ENCODE results near the gene ZMYM1.

ZMYM1 gene

DNA sequence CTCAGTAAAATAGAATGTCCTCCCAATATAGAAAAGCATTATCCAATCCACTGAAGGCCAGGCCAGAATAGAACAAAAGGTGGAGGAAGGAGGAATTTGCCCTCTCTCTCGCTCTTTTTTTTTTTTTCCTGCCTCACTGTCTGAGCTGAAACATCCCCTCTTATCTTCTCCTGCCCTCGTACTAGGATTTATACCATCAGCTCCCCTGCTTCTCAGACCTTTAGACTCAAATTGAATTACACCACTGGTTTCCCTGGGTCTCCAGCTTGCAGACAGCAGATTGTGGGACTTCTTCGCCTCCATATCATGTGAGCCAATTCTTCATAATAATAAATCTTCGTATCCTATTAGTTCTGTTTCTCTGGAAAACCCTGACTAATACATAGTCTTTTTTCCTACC is 42.6 kb upstream of the ZMYM1 start:
- TF ChIP-seq, protein P1, sequence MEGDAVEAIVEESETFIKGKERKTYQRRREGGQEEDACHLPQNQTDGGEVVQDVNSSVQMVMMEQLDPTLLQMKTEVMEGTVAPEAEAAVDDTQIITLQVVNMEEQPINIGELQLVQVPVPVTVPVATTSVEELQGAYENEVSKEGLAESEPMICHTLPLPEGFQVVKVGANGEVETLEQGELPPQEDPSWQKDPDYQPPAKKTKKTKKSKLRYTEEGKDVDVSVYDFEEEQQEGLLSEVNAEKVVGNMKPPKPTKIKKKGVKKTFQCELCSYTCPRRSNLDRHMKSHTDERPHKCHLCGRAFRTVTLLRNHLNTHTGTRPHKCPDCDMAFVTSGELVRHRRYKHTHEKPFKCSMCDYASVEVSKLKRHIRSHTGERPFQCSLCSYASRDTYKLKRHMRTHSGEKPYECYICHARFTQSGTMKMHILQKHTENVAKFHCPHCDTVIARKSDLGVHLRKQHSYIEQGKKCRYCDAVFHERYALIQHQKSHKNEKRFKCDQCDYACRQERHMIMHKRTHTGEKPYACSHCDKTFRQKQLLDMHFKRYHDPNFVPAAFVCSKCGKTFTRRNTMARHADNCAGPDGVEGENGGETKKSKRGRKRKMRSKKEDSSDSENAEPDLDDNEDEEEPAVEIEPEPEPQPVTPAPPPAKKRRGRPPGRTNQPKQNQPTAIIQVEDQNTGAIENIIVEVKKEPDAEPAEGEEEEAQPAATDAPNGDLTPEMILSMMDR (IDR thresholded peaks at IDR 0.05; ENCODE audit: extremely low read depth, insufficient read depth, missing control alignments), result no peak
- in situ Hi-C loops (cut with MboI; ENCODE audit: low pct_unique_long_range_greater_than_20kb, low sequenced_read_pairs, unreplicated experiment), result no loop called here
- DNase-seq (ENCODE audit: low spot score), result no peak

DNA sequence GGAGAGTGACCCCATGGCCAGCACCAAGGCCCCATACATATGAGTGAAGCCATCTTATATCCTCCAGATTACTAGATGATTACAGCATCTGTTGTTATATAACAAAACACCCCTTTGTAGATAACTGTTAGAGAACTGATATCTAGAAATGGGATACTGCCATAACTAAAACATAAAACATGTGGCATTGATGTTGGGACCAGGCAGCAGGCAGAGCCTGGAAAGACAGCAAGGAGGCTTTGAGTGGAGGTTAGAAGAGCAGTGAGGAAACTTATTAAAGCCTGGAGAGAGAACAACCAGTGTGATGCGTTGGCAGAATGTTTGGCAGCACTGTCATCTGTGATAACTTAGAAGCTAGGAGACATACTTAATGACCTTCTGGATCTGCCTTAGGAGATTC is 42.0 kb upstream of the ZMYM1 start:
- in situ Hi-C loops (cut with MboI; ENCODE audit: low pct_unique_long_range_greater_than_20kb, low sequenced_read_pairs, unreplicated experiment), result no loop called here
- no peak for DNase-seq (ENCODE audit: low spot score)
- TF ChIP-seq, protein P1 (IDR thresholded peaks at IDR 0.05; ENCODE audit: extremely low read depth, insufficient read depth, missing control alignments), result no peak

DNA sequence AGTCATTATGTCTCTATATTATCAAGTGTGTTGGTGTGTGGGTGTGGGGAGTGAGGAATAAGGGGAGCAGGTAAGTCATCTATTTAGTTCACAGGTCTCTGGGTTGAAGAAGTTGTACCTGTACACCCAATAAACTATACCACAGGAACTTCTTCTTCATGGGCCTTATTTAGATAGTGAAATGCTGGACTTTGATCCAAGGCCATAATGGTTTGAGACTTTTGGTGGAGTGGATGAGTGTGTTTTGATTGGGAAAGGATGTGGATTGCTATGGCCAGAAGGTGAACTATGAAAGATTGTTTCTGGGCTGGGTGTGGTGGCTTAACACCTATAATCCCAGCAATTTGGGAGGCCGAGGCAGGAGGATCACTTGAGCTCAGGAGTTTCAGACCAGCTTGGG is 40.5 kb upstream of the ZMYM1 start:
- TF ChIP-seq, protein P1 (IDR thresholded peaks at IDR 0.05; ENCODE audit: extremely low read depth, insufficient read depth, missing control alignments), result no peak
- DNase-seq (ENCODE audit: low spot score), result no peak
- in situ Hi-C loops (cut with MboI; ENCODE audit: low pct_unique_long_range_greater_than_20kb, low sequenced_read_pairs, unreplicated experiment), result no loop called here

DNA sequence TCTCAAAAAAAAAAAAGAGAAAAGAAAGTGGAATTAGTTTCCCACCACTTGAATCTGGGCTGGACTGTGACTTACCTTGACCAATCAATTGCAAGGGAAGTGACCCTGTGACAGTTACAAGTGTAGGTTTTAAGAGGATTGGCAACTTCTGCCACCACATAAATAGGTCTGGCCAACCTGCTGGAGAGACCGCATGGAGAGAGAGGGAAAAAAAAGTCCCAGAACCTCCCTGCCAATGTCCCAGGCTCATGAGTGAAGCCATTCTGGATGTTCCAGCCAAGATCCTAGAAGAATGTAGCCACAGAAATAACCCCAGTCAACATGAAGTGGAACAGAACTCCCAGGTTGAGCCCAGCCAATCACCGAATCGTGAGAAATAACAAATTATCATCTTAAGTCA is 35.7 kb upstream of the ZMYM1 start:
- no peak for DNase-seq (ENCODE audit: low spot score)
- in situ Hi-C loops (cut with MboI; ENCODE audit: low pct_unique_long_range_greater_than_20kb, low sequenced_read_pairs, unreplicated experiment), result no loop called here
- TF ChIP-seq, protein P1 (IDR thresholded peaks at IDR 0.05; ENCODE audit: extremely low read depth, insufficient read depth, missing control alignments), result no peak

DNA sequence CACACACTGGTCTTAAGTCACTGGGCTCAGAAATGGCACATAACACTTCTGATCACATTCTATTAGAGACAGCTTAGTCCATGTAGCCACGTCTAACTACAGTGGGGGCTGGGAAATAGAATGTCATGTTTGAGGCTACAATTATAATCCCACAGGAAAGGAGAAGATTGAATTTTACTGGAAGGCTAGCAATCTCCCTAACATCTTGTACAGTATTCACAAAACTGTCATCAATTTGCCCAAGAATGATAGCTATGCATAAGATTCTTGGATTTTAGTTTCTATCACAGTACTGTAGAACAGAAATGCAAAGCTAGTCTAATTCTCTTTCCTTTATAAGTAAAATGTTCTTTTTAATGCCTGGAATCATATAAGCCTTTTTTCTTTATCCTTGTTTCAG is 34.8 kb upstream of the ZMYM1 start:
- DNase-seq (ENCODE audit: low spot score), result no peak
- TF ChIP-seq, protein P1 (IDR thresholded peaks at IDR 0.05; ENCODE audit: extremely low read depth, insufficient read depth, missing control alignments), result no peak
- in situ Hi-C loops (cut with MboI; ENCODE audit: low pct_unique_long_range_greater_than_20kb, low sequenced_read_pairs, unreplicated experiment), result no loop called here

DNA sequence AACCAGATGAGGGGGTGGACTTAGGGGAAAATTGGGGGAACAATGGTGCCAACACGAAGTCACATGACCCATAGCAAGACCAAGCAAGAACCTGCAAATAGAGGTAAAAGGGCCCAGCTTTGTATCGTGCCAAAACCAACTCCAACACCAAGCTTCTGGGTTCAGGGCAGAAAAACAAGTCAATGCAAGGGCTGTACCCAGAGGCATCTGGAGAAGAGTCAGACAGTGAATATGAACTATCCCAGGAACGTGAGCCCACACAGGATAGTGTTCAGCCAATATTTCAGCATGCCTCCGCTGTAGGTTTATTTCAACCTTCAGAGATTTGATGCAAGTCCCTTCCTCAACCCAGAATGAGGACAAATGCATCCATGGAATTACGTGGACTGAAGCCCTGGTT is 32.5 kb upstream of the ZMYM1 start:
- TF ChIP-seq, protein P1 (IDR thresholded peaks at IDR 0.05; ENCODE audit: extremely low read depth, insufficient read depth, missing control alignments), result no peak
- no peak for DNase-seq (ENCODE audit: low spot score)
- in situ Hi-C loops (cut with MboI; ENCODE audit: low pct_unique_long_range_greater_than_20kb, low sequenced_read_pairs, unreplicated experiment), result no loop called here
